ENCODE data around the gene STK36.

The STK36 gene

DNA sequence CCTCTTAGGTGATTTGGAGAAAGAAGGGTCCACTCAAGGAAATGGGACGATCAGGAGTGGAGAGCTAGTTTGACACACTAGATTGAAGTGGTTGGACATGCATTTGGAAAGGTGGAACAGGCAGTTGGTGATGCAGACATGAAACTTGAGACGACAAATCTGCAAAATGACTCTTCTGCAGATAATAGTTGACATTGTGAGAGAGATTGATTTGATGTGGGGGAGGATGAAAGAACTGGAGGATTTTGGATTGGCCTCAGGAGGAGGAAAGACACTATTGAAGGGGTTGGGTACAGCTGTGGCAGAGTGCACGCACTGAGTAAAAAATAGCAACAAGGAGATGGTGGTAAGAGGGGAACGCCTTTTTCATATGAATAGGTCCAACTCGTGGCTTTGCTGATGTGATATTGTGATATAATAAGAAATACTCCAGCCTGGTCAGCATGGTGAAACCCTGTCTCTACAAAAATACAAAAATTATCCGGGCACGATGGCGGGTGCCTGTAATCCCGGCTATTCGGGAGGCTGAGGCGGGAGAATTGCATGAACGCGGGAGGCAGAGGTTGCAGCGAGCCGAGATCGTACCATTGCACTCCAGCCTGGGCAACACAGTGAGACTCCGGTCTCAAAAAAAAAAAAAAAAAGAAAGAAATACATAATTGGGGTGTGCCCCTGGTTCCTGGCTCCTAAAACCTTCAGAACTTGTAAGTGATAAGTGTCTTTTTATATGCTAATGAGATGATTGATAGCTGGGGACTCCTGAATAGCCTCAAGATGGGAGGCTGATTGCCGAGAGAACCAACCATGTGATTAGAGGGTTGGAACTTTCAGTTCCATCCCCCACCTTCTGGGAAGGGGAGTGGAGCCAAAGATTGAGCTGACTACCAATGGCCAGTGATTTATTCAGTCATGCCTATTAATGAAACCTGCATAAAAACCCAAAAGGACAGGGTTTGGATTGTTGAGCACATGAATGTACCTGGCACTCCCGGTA is 48.5 kb downstream of the STK36 start:
- in situ Hi-C loops (cut with MboI; ENCODE audit: low pct_unique_long_range_greater_than_20kb, low sequenced_read_pairs, unreplicated experiment), result loop anchor here (10.0 kb wide), 1 partner anchor 124 kb away; no protein-coding TSS in a partner anchor
- DNase-seq (ENCODE audit: low spot score), result no peak
- no peak for TF ChIP-seq CTCF (IDR thresholded peaks at IDR 0.05; ENCODE audit: extremely low read depth, insufficient read depth, missing control alignments)

DNA sequence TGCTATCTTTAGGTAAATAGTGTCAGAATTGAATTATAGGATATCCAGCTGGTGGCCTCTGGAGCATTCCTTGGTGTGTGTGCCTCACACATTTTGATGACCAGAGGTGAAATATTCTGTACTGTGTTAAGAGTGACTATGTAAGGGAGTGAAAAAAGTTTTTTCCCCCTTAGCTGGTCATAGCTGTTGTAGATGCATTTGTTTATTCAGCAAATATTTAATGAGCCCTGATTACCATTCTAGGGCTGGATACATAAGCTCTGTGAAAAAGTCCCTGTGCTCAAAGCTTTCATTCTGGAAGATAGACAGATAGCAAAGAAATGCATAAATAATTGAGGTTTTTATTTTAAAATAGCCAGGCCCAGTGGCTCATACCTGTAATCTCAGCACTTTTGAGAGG is 49.6 kb downstream of the STK36 start:
- in situ Hi-C loops (cut with MboI; ENCODE audit: low pct_unique_long_range_greater_than_20kb, low sequenced_read_pairs, unreplicated experiment), result loop anchor here (10.0 kb wide), 1 partner anchor 123 kb away; no protein-coding TSS in a partner anchor
- TF ChIP-seq CTCF (IDR thresholded peaks at IDR 0.05; ENCODE audit: extremely low read depth, insufficient read depth, missing control alignments), result no peak
- no peak for DNase-seq (ENCODE audit: low spot score)

DNA sequence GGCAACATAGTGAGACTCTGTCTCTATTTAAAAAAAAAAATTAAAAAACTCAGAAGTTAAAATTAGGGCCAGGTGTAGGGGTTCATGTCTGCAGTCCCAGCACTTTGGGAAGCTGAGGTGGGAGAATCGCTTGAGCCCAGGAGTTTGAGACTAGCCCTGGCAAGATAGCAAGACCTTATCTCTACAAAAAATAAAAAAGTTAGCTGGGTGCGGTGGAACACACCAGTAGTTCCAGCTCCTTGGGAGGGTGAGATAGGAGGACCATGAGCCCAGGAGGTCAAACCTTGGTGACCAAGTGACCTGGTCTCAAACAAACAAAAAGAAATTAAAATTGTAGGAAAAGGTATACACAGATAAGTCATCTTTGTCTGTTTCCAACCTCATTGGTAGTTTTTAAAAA is 50.0 kb downstream of the STK36 start:
- no peak for DNase-seq (ENCODE audit: low spot score)
- TF ChIP-seq CTCF (IDR thresholded peaks at IDR 0.05; ENCODE audit: extremely low read depth, insufficient read depth, missing control alignments), result no peak
- in situ Hi-C loops (cut with MboI; ENCODE audit: low pct_unique_long_range_greater_than_20kb, low sequenced_read_pairs, unreplicated experiment), result loop anchor here (10.0 kb wide), 1 partner anchor 123 kb away; no protein-coding TSS in a partner anchor

GRCh38 chr2:218722419-218722818 is 50.5 kb downstream of the STK36 start:
- in situ Hi-C loops (cut with MboI; ENCODE audit: low pct_unique_long_range_greater_than_20kb, low sequenced_read_pairs, unreplicated experiment), result loop anchor here (10.0 kb wide), 1 partner anchor 122 kb away; no protein-coding TSS in a partner anchor
- no peak for TF ChIP-seq CTCF (IDR thresholded peaks at IDR 0.05; ENCODE audit: extremely low read depth, insufficient read depth, missing control alignments)

DNA sequence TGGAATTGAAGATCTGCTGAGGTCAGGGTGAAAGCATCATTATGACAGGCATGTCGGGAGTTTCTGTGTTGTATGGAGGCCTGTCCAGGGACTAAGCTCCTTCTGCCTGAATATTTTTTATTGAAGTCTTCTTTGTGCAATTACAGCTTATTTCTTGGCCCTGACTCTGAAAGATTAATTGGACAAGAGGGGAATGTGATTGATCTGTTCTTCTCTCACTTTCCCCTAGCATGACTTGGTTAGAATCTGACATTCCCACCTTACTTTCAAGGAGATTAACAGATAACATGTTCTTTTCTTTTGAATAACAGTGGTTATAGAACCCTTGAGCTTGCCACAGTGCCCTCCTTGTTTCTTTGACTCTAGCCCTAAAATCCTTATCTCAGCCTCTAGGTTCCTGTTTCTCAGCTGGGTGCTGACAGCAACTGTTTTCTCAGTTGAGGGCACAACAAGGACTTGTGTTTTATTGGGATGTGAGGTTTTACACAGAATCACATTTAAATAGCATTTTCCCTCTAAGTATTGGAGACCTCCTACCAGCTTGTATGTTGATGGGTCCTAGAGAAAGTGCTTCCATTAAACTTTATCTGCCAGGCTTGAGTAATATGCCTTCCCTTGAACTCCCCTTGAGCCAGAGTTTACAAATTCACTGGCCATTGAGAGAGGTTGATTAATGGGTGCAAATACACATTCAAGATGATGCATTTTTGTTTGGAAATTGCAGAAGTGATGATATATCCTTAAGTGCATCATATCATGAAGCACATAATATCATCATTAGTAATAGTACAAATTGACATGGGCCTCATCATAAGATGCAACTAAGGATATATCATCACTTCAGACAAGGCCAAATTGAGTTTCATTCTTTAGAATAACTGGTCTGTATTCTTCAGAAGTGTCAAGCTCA is 51.2 kb downstream of the STK36 start:
- in situ Hi-C loops (cut with MboI; ENCODE audit: low pct_unique_long_range_greater_than_20kb, low sequenced_read_pairs, unreplicated experiment), result loop anchor here (10.0 kb wide), 1 partner anchor 122 kb away; no protein-coding TSS in a partner anchor
- DNase-seq (ENCODE audit: low spot score), result no peak
- TF ChIP-seq CTCF (IDR thresholded peaks at IDR 0.05; ENCODE audit: extremely low read depth, insufficient read depth, missing control alignments), result no peak

More at GRCh38 chr2:218722419-218722818, 50.5 kb downstream of the STK36 start:
- no peak for DNase-seq (ENCODE audit: low spot score)

DNA sequence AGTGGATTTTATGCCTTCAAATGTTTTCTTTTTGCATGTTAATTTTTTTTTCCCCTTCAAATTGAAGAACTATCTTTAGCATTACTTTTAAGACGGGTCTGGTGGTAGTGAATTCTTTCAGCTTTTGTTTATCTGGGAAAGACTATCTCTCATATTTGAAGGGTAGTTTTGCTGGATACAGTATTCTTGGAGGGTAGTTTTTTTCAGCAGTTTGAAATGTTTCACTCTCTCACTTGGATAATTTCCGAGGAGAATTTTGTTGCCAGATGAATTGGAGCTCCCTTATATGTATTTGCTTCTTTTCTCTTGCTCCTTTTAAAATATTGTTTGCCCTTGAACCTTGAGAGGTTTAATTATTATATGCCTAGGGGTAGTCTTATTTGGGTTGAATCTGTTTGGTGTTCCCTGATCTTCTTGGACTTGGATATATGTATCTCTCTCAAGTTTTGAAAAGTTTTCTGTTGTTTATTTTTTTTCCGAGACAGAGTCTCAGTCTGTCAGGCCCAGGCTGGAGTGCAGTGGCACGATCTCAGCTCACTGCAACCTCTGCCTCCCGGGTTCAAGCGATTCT is 54.2 kb downstream of the STK36 start:
- no peak for TF ChIP-seq CTCF (IDR thresholded peaks at IDR 0.05; ENCODE audit: extremely low read depth, insufficient read depth, missing control alignments)
- no peak for DNase-seq (ENCODE audit: low spot score)
- in situ Hi-C loops (cut with MboI; ENCODE audit: low pct_unique_long_range_greater_than_20kb, low sequenced_read_pairs, unreplicated experiment), result loop anchor here (10.0 kb wide), 1 partner anchor 119 kb away; no protein-coding TSS in a partner anchor
